Stimulated activated memory B cell treated with anti-CD40 and anti-IgM and Interleukin-4, amounts not matched to agents 10 μg/mL and 1 μg/mL and 100 μg/mL, for 72 hours (primary cell): ENCODE results near the gene DAPP1.
A peak's percentile ranks its signal among the peaks of the same experiment; 100 is the strongest.
"Not testable (repeated sequence)": the region's sequence is repeated elsewhere in the genome, so short reads cannot be mapped to it uniquely, and the experiment has no call there.

ENCODE experiments used
- ATAC-seq: fragments of 150-1000 bp; cut with Tn5 transposase; 2 replicates; pipeline ENCODE4 v1.10.0; 2021
- H3K27ac Mint-ChIP-seq: one replicate; pipeline ENCODE4 v1.8.0; 2022; ENCODE audit warnings: mild to moderate bottlenecking, mixed read lengths
- H3K27me3 Mint-ChIP-seq: one replicate; pipeline ENCODE4 v1.8.0; 2022; ENCODE audit warnings: mixed read lengths
- H3K36me3 Mint-ChIP-seq: one replicate; pipeline ENCODE4 v1.8.0; 2022; ENCODE audit warnings: mixed read lengths
- H3K4me1 Mint-ChIP-seq: one replicate; pipeline ENCODE4 v1.8.0; 2022; ENCODE audit warnings: mixed read lengths
- H3K4me3 Mint-ChIP-seq: one replicate; pipeline ENCODE4 v1.8.0; 2022; ENCODE audit warnings: mild to moderate bottlenecking, moderate library complexity, mixed read lengths
- H3K9me3 Mint-ChIP-seq: one replicate; pipeline ENCODE4 v1.8.0; 2022; ENCODE audit warnings: mixed read lengths

The DAPP1 gene

GRCh38 chr4:99816545-99817308 lies at the start of gene DAPP1:
Gene DAPP1, plus strand, starts transcription at chr4:99816827. Its CDS starts 87 bp downstream, at chr4:99816914.
- Mint-ChIP-seq H3K4me3 (peak within 1 kb of the TSS; percentile 98), H3K9me3 (peaks cover 3% of the 10 kb centered on the region), H3K36me3 (peaks cover 19% of the 10 kb centered on the region), H3K27ac (peak within 1 kb of the TSS; percentile 87), H3K27me3 (no peaks in the 10 kb centered on the region), H3K4me1 (peaks cover 67% of the 10 kb centered on the region)
- ATAC-seq = peak; percentile 99

GRCh38 chr4:99770842-99771241 lies 45.8 kb upstream of the DAPP1 start:
- not testable (repeated sequence) for H3K9me3 Mint-ChIP-seq, ATAC-seq, H3K27ac Mint-ChIP-seq, H3K4me3 Mint-ChIP-seq, H3K4me1 Mint-ChIP-seq
- peaks cover 38% of the 10 kb centered on the region for H3K27me3 Mint-ChIP-seq
- H3K36me3 Mint-ChIP-seq = peaks cover 12% of the 10 kb centered on the region

GRCh38 chr4:99783940-99784339 lies 32.7 kb upstream of the DAPP1 start:
- H3K27me3 Mint-ChIP-seq = peaks cover 5% of the 10 kb centered on the region
- H3K4me3 Mint-ChIP-seq = no peak overlapping the region
- no peak overlapping the region for H3K27ac Mint-ChIP-seq
- ATAC-seq = no peak
- no peaks in the 10 kb centered on the region for H3K36me3 Mint-ChIP-seq
- no peaks in the 10 kb centered on the region for H3K4me1 Mint-ChIP-seq
- peaks cover 3% of the 10 kb centered on the region for H3K9me3 Mint-ChIP-seq

- H3K36me3 Mint-ChIP-seq = no peaks in the 10 kb centered on the region
- peaks cover 2% of the 10 kb centered on the region for H3K9me3 Mint-ChIP-seq
- H3K27ac Mint-ChIP-seq = no peak overlapping the region
- ATAC-seq = no peak
- no peaks in the 10 kb centered on the region for H3K4me1 Mint-ChIP-seq
- H3K27me3 Mint-ChIP-seq = peaks cover 14% of the 10 kb centered on the region
- H3K4me3 Mint-ChIP-seq = no peak overlapping the region
These were observed 31.8 kb upstream of the DAPP1 start for GRCh38 chr4:99784842-99785241.

GRCh38 chr4:99790796-99791617 lies 25.6 kb upstream of the DAPP1 start:
- ATAC-seq = no peak
- Mint-ChIP-seq H3K36me3 (no peaks in the 10 kb centered on the region), H3K4me3 (no peak overlapping the region), H3K27ac (no peak overlapping the region), H3K9me3 (no peaks in the 10 kb centered on the region), H3K27me3 (peaks cover 32% of the 10 kb centered on the region), H3K4me1 (no peaks in the 10 kb centered on the region)

GRCh38 chr4:99800332-99801004 lies 16.2 kb upstream of the DAPP1 start:
- Mint-ChIP-seq H3K4me1 (no peaks in the 10 kb centered on the region), H3K9me3 (peaks cover 2% of the 10 kb centered on the region), H3K27ac (no peak overlapping the region), H3K27me3 (peaks cover 48% of the 10 kb centered on the region), H3K36me3 (no peaks in the 10 kb centered on the region), H3K4me3 (no peak overlapping the region)
- ATAC-seq = no peak

GRCh38 chr4:99801005-99801699 lies 15.5 kb upstream of the DAPP1 start:
- ATAC-seq = no peak

GRCh38 chr4:99803566-99804101 lies 13.0 kb upstream of the DAPP1 start:
- Mint-ChIP-seq H3K27me3 (peaks cover 23% of the 10 kb centered on the region), H3K9me3 (no peaks in the 10 kb centered on the region), H3K4me1 (peaks cover 7% of the 10 kb centered on the region), H3K36me3 (no peaks in the 10 kb centered on the region), H3K4me3 (no peak overlapping the region), H3K27ac (no peak overlapping the region)
- ATAC-seq = no peak

More at GRCh38 chr4:99801005-99801699, 15.5 kb upstream of the DAPP1 start:
- Mint-ChIP-seq H3K4me3 (no peak overlapping the region), H3K36me3 (no peaks in the 10 kb centered on the region), H3K27ac (no peak overlapping the region), H3K9me3 (peaks cover 2% of the 10 kb centered on the region), H3K27me3 (peaks cover 41% of the 10 kb centered on the region), H3K4me1 (no peaks in the 10 kb centered on the region)

- peaks cover 23% of the 10 kb centered on the region for H3K4me1 Mint-ChIP-seq
- no peak overlapping the region for H3K27ac Mint-ChIP-seq
- no peaks in the 10 kb centered on the region for H3K9me3 Mint-ChIP-seq
- H3K27me3 Mint-ChIP-seq = peaks cover under 1% of the 10 kb centered on the region
- H3K36me3 Mint-ChIP-seq = no peaks in the 10 kb centered on the region
- no peak for ATAC-seq
- H3K4me3 Mint-ChIP-seq = no peak overlapping the region
These were observed 10.1 kb upstream of the DAPP1 start for GRCh38 chr4:99806545-99806944.

- H3K9me3 Mint-ChIP-seq = peaks cover 3% of the 10 kb centered on the region
- H3K27ac Mint-ChIP-seq = no peak overlapping the region
- peaks cover 33% of the 10 kb centered on the region for H3K4me1 Mint-ChIP-seq
- no peak overlapping the region for H3K4me3 Mint-ChIP-seq
- H3K36me3 Mint-ChIP-seq = no peaks in the 10 kb centered on the region
- H3K27me3 Mint-ChIP-seq = no peaks in the 10 kb centered on the region
- no peak for ATAC-seq
These were observed 9.0 kb upstream of the DAPP1 start for GRCh38 chr4:99807666-99808065.

GRCh38 chr4:99808260-99808857 lies 8.3 kb upstream of the DAPP1 start:
- Mint-ChIP-seq H3K4me1 (peaks cover 40% of the 10 kb centered on the region), H3K27me3 (no peaks in the 10 kb centered on the region), H3K27ac (peak overlapping the region; percentile 58), H3K36me3 (no peaks in the 10 kb centered on the region), H3K4me3 (no peak overlapping the region), H3K9me3 (peaks cover 3% of the 10 kb centered on the region)
- peak; percentile 85 for ATAC-seq

- peak; percentile 75 for ATAC-seq
- no peaks in the 10 kb centered on the region for H3K36me3 Mint-ChIP-seq
- no peaks in the 10 kb centered on the region for H3K27me3 Mint-ChIP-seq
- peaks cover 3% of the 10 kb centered on the region for H3K9me3 Mint-ChIP-seq
- peak overlapping the region; percentile 18 for H3K4me3 Mint-ChIP-seq
- H3K27ac Mint-ChIP-seq = peak overlapping the region; percentile 58
- peaks cover 41% of the 10 kb centered on the region for H3K4me1 Mint-ChIP-seq
These were observed 7.3 kb upstream of the DAPP1 start for GRCh38 chr4:99809326-99809725.

GRCh38 chr4:99810536-99810935 lies 6.1 kb upstream of the DAPP1 start:
- peak overlapping the region; percentile 71 for H3K27ac Mint-ChIP-seq
- H3K4me3 Mint-ChIP-seq = no peak overlapping the region
- no peaks in the 10 kb centered on the region for H3K36me3 Mint-ChIP-seq
- peaks cover 52% of the 10 kb centered on the region for H3K4me1 Mint-ChIP-seq
- no peak for ATAC-seq
- peaks cover 3% of the 10 kb centered on the region for H3K9me3 Mint-ChIP-seq
- no peaks in the 10 kb centered on the region for H3K27me3 Mint-ChIP-seq

GRCh38 chr4:99811117-99811516 lies 5.5 kb upstream of the DAPP1 start:
- peaks cover 57% of the 10 kb centered on the region for H3K4me1 Mint-ChIP-seq
- H3K27ac Mint-ChIP-seq = peak overlapping the region; percentile 71
- H3K36me3 Mint-ChIP-seq = no peaks in the 10 kb centered on the region
- H3K9me3 Mint-ChIP-seq = peaks cover 3% of the 10 kb centered on the region
- no peaks in the 10 kb centered on the region for H3K27me3 Mint-ChIP-seq
- H3K4me3 Mint-ChIP-seq = no peak overlapping the region
- no peak for ATAC-seq
